Measurements from ENCODE around the gene MST1.

Gene MST1

DNA sequence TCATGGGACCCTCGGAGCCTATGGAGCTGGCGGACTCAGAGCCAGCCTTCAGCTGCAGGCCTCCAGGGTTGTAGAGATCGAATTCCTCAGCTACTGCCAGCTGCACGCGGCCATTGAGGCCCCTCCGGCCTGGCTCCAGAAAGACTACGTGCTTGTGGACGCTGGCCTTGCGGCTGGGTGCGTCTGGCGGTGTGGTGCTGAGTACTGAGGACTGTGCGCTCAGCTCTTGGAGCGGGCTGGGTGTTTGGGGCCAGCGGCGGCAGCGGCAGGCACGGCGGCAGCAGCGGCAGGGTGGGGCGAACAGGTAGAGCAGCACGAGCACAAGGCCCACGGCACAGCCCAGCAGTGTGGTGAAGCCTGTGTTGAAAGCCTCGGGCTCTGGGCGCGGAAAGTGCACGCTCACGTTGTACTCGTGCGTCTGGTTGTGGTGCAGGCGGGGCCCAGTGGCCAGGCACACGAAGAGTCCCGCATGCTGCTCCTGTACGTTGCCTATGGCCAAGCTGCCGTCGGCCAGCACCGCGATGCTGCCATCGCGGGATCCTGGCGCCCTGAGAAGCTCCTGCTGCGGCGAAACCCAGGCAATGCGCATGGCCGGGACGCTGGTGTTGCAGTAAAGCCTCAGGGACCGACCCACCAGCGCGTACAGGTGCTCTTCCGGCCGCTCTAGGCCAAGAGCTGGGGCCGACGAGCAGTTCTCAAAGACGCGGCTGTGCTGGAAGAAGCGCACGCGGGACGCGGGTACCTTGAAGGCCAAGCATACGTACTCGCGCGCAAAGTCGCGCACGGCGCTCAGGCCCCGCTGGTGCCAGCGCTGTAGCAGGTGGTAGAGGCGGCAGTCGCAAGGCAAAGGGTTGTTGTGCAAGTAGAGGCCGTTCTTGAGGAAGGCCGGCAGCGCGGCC is 28.9 kb upstream of the MST1 start:
- DNase-seq: peak; percentile 13

DNA sequence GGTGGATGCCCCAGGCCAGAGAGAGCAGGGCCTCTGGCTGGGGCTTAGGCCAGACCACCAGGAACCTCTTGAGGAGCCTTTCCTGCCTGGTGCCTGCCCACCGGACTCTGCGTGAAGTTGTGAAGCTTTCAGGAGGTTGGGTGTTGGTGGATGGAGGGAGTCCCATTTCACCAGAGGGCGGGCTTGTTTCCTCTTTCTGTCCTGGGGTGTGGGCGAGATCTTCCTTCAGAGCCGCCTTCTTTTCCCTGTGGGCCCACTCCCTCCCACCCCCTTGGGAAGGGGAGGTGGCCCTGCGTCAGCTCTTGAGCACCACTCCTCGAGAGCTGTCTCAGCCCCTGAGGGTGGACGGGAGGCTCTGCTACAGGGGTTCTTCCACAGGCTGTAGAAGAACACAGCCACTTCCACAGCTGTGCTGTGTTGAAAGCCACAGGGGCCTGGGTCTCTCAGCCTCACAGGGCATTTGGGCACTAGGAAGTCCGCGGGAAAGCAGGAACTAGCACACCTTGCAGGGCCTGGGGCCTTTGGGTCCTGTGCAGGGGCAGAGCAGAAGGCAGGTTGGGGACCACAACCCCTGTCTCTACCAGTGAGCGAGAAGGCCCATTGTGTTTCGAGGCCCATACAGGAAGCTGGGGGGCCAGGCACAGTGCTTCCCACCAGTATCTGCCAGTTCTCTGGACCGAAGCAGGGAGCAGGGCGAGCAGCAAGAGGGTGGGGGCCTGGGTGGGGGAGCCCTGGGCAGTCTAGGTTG is 28.1 kb upstream of the MST1 start:
- DNase-seq: no peak

DNA sequence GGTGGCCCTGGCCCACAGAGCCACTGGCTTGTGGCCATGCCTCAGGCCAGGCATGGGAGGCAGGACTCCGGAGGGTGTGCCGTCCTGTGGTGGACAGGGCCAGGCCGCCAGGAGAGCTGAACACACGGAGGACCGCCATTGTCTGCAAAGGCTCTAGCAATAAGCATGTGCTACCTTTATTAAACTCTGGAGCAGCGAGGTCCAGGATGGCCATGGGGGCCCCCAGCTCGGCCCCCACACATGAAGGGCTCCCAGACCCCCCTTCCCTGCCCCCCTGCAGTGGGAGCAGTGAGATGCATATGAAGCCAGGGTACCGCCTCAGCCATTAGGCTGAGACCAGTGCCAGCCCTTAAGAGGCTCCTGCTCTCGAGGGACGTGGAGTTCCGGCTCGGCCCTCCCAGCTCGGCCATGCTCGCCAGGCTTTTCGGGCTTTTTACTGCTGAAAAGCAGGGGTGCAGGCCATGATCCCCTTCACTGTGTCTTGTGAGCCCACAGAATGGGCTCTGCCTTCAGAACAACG is 27.5 kb upstream of the MST1 start:
- DNase-seq: no peak

DNA sequence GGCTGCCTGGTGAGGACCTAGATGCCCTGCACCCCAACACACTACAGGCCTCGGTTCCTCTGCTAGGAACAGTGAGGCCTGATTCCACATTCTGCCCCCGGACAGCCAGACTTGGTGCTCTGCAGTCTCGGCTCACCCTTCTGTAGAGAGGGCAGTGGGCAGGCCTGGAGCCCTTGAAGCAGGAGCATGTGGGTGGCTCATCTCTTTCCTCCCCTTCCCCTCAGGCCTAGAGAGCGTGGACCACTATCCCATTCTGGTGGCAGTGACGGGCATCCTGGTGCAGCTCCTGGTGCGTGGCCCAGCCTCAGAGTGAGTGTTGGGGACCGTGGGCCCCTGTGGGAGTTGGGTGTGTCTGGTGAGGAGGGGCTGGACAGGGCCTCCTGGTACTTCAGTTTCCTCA is 26.9 kb upstream of the MST1 start:
- no peak for DNase-seq

DNA sequence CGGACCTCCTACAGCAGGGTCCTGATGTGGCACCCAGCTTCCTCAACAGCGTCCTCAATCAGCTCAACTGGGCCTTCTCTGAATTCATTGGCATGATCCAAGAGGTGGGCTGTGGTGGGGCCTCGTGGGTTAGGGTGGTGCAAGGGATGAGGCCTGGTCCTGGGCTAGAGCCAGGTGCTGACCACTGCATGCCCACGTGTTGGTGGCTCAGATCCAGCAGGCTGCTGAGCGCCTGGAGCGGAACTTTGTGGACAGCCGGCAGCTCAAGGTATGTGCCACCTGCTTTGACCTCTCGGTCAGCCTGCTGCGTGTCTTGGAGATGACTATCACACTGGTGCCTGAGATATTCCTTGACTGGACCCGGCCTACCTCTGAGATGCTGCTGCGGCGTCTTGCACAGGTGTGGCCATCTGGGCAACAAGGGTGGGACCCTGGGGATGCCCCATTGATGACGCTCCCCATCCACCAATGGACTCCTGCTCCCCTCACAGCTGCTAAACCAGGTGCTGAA is 26.4 kb upstream of the MST1 start:
- no peak for DNase-seq

DNA sequence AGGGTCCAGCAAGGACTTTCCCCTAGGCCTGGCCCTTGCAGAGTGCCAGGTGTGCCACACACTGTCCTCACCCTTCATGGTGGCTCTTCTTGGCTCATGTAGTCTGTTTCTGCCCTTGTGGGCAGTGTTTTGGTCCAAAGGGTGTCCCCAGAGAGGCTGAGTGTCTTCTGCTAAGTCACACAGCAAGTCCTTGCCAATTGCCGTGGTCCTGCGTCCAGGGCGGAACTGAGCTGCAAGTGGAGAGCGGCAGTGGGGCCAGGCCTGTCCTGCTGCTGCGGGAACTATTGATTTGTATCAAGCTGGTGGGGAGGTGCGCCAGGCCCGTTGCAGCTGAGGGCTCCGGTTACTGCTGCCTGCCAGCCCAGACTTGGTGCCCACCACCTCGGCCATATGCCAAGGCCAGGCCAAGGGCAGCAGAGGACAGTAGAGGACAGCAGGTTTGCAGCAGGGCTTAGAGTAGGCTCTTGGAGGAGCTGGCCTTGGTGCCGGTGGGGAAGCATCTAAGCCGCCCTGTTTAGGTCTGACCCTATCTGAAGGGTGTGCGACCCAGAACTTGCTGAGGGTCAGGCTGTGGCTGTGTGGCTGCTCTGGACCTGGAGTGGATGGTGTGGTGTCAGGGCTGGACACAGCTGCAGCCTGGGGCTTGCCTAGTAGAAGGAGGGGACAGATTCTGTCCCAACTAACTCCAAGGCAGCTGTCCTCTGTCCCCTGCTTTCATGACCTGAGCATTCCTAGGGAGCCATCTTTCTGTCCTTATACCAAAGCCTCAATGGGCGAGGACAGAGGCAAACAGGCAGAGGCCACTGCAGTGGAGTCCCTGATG is 25.7 kb upstream of the MST1 start:
- no peak for DNase-seq

DNA sequence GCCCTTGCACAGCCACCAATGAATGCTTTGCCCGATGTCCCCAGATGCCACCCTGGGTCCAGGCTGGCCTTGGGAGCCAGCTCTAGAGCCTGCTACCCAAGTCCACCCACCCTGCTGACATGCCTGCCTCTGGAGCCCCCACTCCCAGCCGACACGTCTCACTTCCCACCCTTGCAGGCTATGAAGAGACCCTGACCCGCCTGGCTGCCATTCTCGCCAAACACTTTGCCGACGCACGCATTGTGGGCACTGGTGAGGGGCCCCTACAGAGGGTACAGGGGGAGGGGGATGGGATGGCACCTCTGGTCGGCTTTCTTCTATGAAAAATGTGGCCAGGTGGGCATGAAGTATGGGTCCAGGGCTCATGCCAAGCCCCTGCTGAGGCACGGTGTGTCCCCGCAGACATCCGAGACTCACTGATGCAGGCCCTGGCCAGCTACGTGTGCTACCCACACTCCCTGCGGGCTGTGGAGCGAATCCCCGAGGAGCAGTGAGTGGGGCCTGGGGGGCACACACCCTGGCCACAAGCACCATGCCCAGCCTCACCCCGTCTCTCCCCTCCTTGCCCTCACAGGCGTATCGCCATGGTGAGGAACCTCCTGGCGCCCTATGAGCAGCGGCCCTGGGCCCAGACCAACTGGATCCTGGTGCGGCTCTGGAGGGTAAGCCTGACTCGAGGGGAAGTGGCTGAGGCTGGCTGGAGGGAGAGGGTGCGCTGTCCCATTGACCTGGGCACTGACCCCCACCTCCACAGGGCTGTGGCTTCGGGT is 24.2 kb upstream of the MST1 start:
- no peak for DNase-seq

DNA sequence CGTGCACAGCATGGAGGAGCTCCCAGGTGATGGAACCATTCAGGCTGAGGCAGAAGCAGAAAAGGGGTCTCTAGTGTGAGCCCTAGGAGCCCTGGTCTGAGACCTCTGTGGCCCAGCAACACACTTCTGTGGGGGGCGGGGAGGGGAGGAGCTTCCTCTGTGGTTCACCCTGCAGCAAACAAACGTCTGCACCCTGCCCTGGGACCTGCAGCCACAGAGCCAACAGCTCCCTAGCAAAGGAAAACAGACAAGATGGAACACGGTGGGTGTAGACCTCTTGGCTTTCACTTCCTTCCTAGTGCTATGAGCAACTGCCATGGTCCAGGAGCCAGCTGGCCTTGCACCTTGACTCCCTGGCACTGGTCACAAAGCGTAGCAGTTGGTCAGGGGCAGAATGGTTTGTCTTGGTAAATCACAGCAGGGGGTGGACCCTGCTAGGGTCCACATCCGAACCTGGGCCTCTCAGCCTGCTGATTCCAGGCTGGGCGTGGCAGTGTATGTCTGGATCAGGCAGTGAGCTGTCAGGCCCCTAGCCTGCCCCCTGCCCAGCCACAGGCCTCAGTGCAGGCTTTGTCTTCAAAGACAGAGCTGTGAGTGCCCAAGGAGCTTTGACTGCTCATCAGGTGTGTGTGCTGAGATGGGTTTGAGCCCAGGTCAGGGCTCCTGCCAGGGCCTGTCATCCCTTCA is 23.5 kb upstream of the MST1 start:
- no peak for DNase-seq

DNA sequence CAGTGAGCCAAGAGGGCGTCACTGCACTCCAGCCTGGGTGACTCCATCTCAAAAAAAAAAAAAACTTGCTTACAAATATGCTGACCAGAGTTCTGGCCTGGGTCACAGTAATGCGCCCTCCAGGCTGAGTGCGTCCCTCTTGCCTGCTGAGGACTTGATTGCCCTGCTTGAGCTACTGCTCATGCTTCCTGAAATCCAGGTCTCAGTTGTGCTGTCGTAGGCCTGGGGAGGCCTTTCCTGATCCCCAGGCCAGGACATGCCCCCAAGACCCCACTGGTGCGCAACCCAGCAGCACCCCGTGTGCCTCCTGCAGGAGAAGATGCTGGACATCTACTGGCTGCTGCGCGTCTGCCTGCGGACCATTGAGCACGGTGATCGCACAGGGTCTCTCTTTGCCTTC is 22.9 kb upstream of the MST1 start:
- DNase-seq: no peak

DNA sequence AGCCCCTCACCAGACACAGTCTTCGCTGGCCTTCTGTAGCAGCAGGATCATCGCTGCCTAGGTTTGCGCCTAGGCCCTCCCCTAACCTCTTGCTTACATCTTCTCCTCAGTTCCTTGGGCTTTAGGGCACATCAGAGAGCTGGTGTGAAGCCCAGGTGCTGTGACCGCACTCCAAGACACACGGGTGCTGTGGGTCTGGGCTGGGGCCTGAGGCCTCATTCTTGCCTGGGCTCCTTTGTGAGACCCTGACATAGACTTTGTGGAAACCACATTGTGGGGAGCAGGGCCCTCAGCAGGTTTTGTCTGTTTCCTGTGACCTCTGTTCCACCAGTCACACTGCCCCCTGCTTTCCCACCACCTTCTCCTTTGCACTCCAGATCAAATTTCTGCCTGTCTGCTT is 22.2 kb upstream of the MST1 start:
- no peak for DNase-seq

DNA sequence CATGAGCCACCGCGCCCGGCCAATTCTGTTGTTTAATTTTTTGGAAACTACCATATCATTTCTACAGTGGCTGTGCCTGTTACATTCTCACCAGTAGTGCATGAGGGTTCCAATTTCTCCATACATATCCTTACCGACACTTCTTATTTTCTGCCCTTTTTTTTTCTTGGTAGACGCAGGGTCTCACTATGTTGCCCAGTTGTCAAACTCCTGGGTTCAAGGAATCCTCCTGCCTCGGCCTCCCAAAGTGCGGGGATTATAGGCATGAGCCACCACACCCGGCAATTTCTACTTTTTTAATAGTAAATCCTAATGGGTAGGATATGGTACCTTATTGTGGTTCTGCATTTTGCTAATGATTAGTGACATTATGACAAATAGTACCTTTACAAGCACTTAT is 20.6 kb upstream of the MST1 start:
- DNase-seq: no peak

DNA sequence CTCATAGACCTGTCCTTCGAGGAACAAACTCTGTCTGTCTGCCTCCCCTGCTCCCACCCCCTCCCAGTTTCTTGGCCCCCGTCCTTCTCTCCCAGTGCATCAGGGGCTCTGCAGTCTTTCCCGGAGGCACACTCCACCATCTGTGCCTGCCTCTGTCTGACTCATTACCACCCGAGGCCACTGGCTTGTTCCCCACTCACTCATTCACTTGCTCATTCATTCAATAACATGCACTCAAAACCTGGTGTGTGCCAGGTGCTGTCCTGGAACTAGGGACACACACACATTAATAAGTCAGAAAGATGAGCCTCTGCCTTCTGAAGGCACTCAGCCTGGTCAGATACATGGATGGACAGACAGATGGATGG is 17.8 kb upstream of the MST1 start:
- no peak for DNase-seq

DNA sequence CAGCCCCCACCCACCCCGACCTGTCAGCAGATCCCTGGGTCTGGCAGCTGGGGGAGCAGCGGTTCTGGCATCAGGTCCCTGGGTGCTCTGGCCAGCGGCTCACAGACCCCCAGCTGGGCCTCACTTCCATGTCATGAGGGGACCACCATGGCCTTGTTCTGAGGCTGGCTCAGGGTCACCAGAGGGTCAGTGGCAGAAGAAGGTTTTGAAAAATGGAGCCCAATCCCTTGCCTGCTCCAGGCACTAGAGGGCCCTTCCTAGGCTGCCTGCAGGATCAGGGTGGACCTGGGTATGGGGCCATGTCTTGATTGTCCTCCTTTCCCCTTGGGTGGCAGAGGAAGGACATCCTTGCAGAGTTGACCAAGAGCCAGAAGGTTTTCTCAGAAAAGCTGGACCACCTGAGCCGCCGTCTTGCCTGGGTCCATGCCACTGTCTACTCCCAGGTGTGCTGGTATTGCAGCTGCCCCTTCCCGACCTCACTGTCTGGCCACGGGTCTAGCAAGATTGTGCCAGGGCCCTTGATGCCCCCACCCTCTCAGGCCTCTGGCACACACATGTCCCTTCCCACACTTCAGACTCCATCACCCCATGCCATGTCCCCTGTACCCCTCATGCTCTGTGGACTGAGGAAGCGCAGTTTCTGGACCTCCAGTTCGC is 17.3 kb upstream of the MST1 start:
- no peak for DNase-seq

DNA sequence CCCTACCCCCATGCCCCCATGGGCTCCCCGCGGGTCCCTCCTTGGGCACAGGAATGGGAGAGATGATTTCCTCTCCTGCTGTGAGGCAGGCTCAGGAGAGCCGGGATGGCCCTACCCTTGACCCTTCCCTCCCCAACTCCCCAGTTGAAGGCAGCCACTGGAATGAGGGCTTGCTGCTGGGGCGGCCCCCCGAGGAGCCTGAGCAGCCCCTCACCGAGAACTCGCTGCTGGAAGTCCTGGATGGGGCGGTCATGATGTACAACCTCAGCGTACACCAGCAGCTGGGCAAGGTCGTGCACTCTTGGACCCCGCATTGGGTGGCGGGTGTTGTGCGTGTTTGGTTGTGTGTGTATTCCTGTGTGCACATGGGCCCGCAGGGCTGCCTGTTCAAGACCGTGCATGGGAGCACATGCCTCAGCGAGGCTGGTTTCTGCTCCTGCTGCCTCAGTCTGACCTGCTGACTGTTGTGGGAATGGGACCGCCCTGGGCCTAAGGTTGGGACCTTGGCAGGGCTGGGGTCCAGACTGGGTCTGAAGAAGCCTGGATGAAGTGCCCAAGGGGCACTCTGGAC is 16.2 kb upstream of the MST1 start:
- DNase-seq: no peak

DNA sequence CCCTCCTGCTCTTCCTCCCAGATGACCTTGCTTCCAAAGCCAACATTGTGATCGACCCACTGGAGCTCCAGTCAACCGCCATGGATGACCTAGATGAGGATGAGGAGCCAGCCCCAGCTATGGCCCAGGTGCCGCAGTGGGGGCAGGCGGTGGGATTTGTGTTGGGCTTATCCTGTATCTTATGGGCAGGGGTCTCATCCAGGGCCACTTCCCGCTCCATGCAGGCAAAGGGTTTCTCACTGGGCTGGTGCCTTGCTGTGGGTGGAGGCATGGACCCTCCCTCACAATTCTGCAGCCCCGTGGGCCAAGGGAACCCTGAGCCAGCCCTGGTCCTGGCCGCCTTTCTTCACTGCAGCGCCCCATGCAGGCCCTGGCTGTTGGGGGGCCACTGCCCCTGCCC is 15.4 kb upstream of the MST1 start:
- DNase-seq: no peak

DNA sequence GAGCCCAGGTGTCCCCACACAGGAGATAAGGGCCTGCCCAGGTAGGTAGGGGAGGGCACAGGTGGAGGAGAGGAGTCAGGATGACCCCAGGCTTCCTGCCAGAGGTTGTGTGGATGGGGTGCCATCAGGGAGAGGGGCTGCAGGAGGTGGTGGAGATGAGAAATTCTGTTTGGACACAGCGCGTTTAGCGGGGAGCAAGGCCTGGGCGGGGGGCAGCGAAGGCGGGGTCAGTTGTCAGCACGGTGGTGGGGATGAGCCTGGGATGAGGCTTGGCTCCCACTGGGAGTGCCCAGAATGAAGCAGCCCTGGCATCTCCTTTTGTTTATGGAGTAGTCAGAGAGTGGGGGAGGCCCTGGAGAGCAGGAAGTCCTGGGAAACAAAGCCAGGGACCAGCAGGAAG is 14.7 kb upstream of the MST1 start:
- no peak for DNase-seq

DNA sequence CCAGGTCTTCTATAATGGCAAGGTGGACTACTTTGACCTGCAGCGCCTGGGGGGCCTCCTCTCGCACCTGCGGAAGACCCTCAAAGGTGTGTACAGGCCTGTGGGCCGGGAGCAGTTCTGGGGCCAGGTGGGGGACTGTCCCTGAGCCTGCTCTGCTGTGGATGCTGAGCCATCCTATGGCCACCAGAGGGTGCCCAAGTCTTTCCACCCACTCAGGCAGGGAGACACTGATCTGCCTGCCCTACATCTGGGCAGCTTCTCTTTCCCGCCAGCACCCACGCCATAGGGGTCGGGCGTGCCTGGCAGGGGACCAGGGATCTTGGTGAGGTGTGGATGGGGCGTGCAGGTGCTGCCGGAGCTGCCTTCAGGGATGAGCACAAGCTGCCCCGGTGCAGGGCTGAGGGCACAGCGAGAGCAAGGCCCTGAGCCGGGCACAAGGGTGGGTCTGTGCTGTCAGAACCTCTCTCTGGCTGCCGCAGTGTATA is 14.2 kb upstream of the MST1 start:
- peak; percentile 69 for DNase-seq

DNA sequence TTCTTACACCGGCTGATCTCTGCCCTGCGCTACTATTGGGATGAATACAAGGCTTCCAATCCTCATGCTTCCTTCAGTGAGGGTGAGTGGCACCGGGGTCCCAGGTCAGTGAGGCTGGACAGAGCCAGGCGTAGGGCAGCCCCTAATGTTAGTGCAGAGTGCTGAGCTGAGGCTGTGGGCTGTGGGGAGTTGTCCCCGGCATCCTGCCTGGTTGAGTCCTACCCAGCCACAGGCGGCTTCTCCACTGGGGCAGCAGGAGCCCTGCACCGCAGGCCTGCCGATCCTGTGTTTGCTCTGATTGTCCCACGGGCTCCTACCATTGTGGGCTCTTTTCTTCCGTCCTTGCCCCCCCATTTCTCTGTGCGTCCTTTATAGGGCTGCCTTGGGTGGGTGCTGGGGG is 13.4 kb upstream of the MST1 start:
- DNase-seq: no peak

DNA sequence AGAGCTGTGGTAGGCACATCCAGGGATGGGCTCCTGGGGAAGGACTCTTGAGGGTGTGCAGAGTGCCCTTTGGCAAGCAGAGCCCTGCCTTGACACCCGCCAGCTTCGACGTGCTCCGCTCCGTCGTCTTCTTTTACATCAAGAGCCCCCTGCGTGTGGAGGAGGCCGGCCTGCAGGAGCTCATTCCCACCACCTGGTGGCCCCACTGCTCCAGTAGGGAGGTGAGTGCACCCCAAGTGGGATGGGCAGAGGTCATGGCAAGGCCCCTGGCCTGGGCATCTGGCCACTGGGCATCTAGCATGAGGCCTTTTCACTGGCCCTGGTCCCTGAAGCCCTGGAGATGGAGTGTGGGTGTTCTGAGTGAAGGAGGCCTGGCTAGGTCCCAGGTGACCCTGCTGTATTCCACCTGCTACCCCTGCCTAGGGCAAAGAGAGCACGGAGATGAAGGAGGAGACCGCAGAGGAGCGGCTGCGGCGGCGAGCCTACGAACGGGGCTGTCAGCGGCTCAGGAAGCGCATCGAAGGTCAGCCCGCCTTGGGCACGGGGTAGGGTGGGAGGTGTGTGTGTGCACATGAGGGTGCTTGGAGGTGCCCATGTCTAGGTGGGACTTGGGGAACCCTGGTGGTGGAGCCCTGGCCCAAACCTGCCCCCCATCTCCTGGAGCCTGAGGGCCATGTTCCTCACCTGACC is 12.3 kb upstream of the MST1 start:
- DNase-seq: peak; percentile 13
